T-helper 2 cell treated with Interferon-gamma antibody and Interleukin-4, amounts not matched to agents 5 μg/mL and 100 μg/mL, for 36 hours (primary cell): Measurements from ENCODE around the gene ZMIZ1.
"Not testable (repeated sequence)": the region's sequence is repeated elsewhere in the genome, so short reads cannot be mapped to it uniquely, and the experiment has no call there.

Experiments used
- DNase-seq: peaks from one replicate; pipeline ENCODE4 v3.0.0; 2021; ENCODE audit warnings: low spot score
- H3K27ac Mint-ChIP-seq: one replicate; pipeline ENCODE4 v1.8.0; 2021; ENCODE audit warnings: mild to moderate bottlenecking, mixed read lengths
- H3K27me3 Mint-ChIP-seq: one replicate; pipeline ENCODE4 v1.8.0; 2021; ENCODE audit warnings: low read depth, mixed read lengths
- H3K36me3 Mint-ChIP-seq: one replicate; pipeline ENCODE4 v1.8.0; 2021; ENCODE audit warnings: low read depth, mixed read lengths
- H3K4me1 Mint-ChIP-seq: one replicate; pipeline ENCODE4 v1.8.0; 2021; ENCODE audit warnings: low read depth, mixed read lengths
- H3K4me3 Mint-ChIP-seq: one replicate; pipeline ENCODE4 v1.8.0; 2022; ENCODE audit warnings: mild to moderate bottlenecking, moderate library complexity, mixed read lengths
- H3K9me3 Mint-ChIP-seq: one replicate; pipeline ENCODE4 v1.8.0; 2021; ENCODE audit warnings: mixed read lengths

Gene ZMIZ1

DNA sequence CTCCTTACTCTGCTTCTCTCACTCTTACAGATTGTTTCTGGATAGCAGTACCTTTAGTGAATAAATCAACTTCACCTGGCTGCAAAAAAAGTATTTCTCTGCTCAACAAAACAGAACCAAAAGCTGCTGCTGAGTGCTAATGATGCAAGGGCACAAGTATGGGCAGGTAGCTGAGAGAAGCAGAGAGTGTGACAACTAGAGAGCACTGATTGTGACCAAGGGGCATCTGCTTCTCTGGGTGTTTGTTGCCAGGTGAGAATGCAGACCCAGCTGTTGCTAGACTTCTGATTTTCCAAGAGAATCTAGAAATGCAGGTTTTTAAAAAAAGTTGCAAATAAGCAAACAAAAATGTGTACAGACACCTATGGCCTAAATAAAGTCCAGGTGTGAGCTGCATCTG lies 253.2 kb downstream of the ZMIZ1 start:
- H3K27ac Mint-ChIP-seq: peak overlapping the region; percentile 98

DNA sequence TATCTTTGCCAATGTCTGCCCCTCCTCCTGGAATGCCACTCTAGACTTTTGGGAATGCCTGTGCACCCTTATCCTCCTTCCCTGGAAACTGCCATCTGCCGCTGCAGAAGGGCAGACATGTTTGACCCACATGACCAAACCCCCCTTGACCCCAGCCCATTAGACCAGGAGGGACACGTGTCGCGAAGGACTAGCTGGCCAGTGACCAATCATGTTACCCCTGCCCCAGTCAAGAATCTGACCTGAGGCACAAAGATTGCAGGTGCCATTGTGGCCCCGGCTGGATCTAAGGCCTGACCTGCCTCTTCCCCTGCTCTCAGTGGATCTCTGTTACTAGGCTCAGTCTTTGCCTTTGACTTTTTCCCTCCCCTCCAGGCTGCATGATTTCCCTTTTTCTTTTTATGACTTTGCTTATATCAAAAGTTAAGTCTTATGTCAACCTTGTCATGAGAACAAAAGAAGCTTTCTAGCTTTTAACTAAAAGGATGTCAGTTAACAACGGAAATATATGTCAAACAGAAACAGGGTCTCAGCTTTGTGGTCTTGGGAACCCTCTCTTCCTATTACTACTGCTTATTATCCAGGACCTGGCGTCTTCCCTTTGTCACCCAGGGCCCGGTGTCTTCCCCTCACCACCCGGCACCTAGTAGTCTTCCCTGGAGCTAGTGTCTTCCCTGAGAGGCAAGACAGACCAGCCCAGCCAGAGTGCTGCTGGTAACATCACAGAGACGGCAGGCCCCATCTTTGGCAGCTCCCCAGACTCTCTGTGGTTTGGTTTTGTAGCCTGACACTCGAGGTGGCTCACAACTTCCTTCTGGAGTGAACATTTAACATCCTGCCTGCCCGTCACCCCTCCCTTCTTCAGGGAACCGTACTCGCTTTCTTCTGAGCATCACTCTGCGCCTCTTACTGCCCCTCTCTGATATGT lies 254.1 kb downstream of the ZMIZ1 start:
- Mint-ChIP-seq H3K4me1 (peaks cover 68% of the 10 kb centered on the region), H3K4me3 (peak overlapping the region; percentile 75), H3K27ac (peak overlapping the region; percentile 98), H3K36me3 (peaks cover 16% of the 10 kb centered on the region), H3K27me3 (no peaks in the 10 kb centered on the region), H3K9me3 (peaks cover 19% of the 10 kb centered on the region)
- DNase-seq: peak; percentile 75

More for the DNA sequence above, 253.2 kb downstream of the ZMIZ1 start:
- Mint-ChIP-seq H3K4me1 (peaks cover 77% of the 10 kb centered on the region), H3K27me3 (no peaks in the 10 kb centered on the region), H3K4me3 (peak overlapping the region; percentile 2), H3K9me3 (peaks cover 19% of the 10 kb centered on the region), H3K36me3 (peaks cover 17% of the 10 kb centered on the region)
- DNase-seq: no peak

- H3K27me3 Mint-ChIP-seq: no peaks in the 10 kb centered on the region
Observed at GRCh38 chr10:79323602-79324001, 254.8 kb downstream of the ZMIZ1 start.

DNA sequence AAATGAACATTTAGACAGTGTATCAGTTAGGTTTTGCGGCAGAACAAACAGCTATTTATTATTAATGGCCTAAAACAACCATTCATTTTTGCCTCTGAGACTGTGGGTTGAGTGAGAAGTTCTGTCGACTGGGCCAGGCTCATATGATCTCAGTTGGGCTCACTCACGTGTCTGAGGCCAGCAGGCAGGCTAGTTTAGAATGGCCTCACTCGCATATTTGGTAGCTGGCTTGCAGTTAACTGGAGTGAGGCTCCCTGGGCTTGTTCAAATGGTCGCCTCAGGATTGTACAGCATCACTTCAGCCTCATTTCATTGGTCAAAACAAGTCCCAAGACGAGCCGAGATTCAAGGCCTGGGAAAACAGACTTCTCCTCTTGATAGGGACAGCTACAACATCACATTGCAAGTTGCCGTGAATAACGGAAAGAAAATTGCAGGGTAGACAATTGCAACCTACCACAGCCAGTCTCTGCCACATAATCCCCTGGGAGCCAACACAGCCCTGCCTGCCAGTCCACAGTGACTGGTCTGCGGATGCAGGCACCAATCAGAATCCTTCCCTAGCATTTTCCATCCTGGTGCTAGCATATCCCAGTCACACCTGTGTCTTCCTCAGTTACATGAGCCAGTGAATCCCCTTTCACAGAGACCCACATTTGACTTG lies 255.4 kb downstream of the ZMIZ1 start:
- Mint-ChIP-seq H3K36me3 (peaks cover 5% of the 10 kb centered on the region), H3K27me3 (no peaks in the 10 kb centered on the region), H3K9me3 (peaks cover 10% of the 10 kb centered on the region), H3K4me3 (no peak overlapping the region), H3K4me1 (peaks cover 55% of the 10 kb centered on the region), H3K27ac (peak overlapping the region; percentile 98)
- DNase-seq: no peak

More at GRCh38 chr10:79323602-79324001, 254.8 kb downstream of the ZMIZ1 start:
- H3K4me1 Mint-ChIP-seq: peaks cover 60% of the 10 kb centered on the region
- H3K36me3 Mint-ChIP-seq: peaks cover 11% of the 10 kb centered on the region
- peak overlapping the region; percentile 75 for H3K4me3 Mint-ChIP-seq
- no peak for DNase-seq
- H3K27ac Mint-ChIP-seq: peak overlapping the region; percentile 98
- H3K9me3 Mint-ChIP-seq: peaks cover 15% of the 10 kb centered on the region

- no peaks in the 10 kb centered on the region for H3K36me3 Mint-ChIP-seq
- no peak for DNase-seq
- H3K9me3 Mint-ChIP-seq: no peaks in the 10 kb centered on the region
- peaks cover 43% of the 10 kb centered on the region for H3K4me1 Mint-ChIP-seq
- no peak overlapping the region for H3K4me3 Mint-ChIP-seq
- H3K27me3 Mint-ChIP-seq: no peaks in the 10 kb centered on the region
- no peak overlapping the region for H3K27ac Mint-ChIP-seq
Observed at GRCh38 chr10:79326361-79327089, 257.8 kb downstream of the ZMIZ1 start.

DNA sequence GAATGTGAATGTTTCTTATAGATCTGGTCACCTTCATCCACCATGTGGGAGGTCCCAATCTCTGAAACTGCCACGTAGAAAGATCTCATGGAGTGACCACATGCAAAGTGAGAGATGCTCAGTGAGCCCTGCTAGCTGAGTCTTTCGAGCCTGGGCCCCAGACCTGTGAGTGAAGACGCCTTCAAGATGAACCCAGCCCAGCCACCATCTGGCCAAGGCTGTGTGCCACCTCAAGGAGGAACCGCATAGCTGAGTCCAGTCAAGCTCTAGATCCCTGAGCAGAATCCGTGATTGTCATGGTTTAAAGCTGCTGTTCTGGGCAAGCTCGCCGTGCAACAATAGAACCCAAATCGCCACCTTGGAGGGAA lies 258.3 kb downstream of the ZMIZ1 start:
- no peak for DNase-seq
- no peak overlapping the region for H3K27ac Mint-ChIP-seq
- no peaks in the 10 kb centered on the region for H3K27me3 Mint-ChIP-seq
- no peak overlapping the region for H3K4me3 Mint-ChIP-seq
- peaks cover 4% of the 10 kb centered on the region for H3K9me3 Mint-ChIP-seq
- peaks cover 43% of the 10 kb centered on the region for H3K4me1 Mint-ChIP-seq
- H3K36me3 Mint-ChIP-seq: peaks cover 3% of the 10 kb centered on the region

DNA sequence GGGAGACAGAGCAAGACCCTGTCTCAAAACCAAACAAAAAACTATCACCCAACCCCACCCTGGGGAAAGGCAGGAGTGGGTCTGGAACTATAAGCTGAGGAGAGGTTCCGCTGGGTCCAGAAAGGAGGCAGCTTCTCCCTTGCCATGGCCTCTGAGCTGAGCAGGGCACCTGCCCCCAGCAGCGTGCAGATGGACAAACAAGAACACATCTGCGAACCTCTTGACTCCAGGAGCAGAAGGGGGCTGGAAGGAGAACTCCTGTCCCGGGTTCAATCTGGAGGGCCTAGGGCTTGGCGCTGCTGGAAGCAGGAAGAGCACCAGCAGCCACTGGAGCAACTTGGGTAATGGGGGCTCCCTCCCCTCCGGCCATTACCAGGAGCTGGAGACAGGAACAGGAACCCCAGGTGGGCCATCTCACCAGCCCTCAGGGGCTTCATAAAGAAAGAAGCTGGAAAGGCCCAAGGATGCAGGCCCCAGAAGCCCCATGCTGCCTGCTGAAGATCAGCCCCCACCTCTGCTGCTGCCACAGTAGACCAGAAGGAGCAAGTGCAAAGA lies 259.5 kb downstream of the ZMIZ1 start:
- peaks cover 4% of the 10 kb centered on the region for H3K36me3 Mint-ChIP-seq
- H3K27me3 Mint-ChIP-seq: no peaks in the 10 kb centered on the region
- H3K9me3 Mint-ChIP-seq: peaks cover 8% of the 10 kb centered on the region
- H3K4me3 Mint-ChIP-seq: no peak overlapping the region
- peaks cover 35% of the 10 kb centered on the region for H3K4me1 Mint-ChIP-seq
- no peak overlapping the region for H3K27ac Mint-ChIP-seq
- DNase-seq: no peak

DNA sequence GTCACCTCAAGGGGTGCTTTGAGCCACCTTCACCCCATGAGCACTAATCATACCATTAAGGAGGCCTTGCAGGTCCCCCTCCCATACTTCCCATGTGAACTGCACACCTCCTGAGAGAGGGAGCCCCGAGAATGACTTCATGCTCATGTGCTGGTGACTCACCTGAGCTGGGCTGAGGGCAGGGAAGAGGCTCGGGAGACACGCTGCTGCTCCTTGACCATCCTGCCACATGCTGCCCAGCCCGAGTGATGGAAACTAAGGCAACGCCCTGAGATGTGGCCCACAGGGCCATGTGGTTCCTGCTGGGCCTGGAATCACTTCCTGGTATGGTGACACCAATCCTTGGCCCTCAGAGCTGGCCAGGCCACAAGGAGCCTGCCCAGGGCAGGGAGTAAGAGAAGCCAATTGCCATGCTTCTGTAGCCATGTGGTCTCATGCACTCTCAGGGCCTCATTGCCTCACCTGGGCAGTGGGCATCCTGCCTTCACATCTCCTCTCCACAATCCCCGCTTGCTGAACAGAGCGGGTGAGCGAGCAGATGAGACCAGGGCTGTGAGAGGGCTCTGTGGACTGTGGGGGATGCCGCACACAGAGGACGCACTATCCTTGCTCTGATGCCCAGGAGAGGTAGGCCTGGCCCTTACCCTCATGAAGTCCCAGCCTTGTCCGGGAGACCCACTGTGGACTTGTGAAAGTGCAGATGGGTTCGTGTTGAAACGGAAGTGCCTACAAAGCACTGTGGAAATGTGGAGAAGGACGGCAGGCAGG lies 260.2 kb downstream of the ZMIZ1 start:
- H3K36me3 Mint-ChIP-seq: peaks cover 6% of the 10 kb centered on the region
- H3K4me1 Mint-ChIP-seq: peaks cover 31% of the 10 kb centered on the region
- peaks cover 11% of the 10 kb centered on the region for H3K9me3 Mint-ChIP-seq
- no peaks in the 10 kb centered on the region for H3K27me3 Mint-ChIP-seq
- H3K4me3 Mint-ChIP-seq: no peak overlapping the region
- H3K27ac Mint-ChIP-seq: no peak overlapping the region
- DNase-seq: no peak

- no peak for DNase-seq
- Mint-ChIP-seq H3K9me3 (peaks cover 14% of the 10 kb centered on the region), H3K36me3 (peaks cover 8% of the 10 kb centered on the region), H3K4me3 (no peak overlapping the region), H3K27ac (no peak overlapping the region), H3K27me3 (no peaks in the 10 kb centered on the region), H3K4me1 (peaks cover 29% of the 10 kb centered on the region)
Observed at GRCh38 chr10:79329529-79329928, 260.8 kb downstream of the ZMIZ1 start.

DNA sequence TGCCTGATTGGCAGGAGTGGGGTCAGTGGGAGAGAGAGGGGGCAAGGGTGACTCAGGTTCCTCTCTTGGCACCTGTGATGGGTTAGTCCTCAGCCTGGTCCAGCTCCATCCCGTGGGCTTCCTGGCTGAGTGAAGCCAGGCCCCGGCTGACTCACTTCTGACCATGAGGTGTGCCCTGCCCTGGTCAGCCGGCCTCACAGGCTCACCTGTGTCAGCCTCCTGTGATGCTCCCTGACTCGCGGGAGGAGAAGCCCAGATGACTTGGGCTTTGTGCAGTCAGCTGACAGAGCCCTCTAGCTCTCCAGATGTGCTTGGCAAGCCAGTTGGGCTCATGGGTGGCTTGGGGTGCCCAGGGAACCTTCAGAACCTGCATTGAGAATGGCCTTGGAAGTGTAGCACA lies 262.5 kb downstream of the ZMIZ1 start:
- H3K36me3 Mint-ChIP-seq: peaks cover 8% of the 10 kb centered on the region
- DNase-seq: no peak
- peak overlapping the region; percentile 50 for H3K4me3 Mint-ChIP-seq
- H3K4me1 Mint-ChIP-seq: peaks cover 29% of the 10 kb centered on the region
- H3K27me3 Mint-ChIP-seq: no peaks in the 10 kb centered on the region
- peak overlapping the region; percentile 75 for H3K27ac Mint-ChIP-seq
- H3K9me3 Mint-ChIP-seq: peaks cover 14% of the 10 kb centered on the region

DNA sequence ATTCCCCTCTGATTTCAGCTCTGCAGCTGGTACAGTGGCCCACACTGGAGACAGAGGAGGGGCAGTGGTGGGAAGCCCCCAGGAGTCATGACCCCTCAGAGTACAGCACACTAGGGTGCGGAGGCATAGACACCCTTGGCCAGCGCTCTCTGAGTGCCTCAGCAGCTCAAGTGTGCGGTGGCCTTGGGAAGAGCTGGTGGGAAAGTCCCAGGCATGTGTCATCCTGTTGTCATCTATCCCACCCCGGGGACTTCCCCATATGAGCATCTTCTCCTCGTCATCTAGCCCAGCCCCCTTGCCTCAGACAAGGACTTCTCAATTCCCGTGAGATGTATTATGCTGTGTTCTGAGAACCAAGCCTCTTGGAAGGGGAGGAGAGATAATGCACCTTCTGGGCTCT lies 262.9 kb downstream of the ZMIZ1 start:
- Mint-ChIP-seq H3K27me3 (no peaks in the 10 kb centered on the region), H3K36me3 (peaks cover 8% of the 10 kb centered on the region), H3K4me1 (peaks cover 29% of the 10 kb centered on the region), H3K27ac (peak overlapping the region; percentile 75), H3K4me3 (peak overlapping the region; percentile 50), H3K9me3 (peaks cover 14% of the 10 kb centered on the region)
- peak; percentile 90 for DNase-seq

GRCh38 chr10:79332610-79333315 lies 264.0 kb downstream of the ZMIZ1 start:
- peaks cover 29% of the 10 kb centered on the region for H3K4me1 Mint-ChIP-seq

More at GRCh38 chr10:79332610-79333315, 264.0 kb downstream of the ZMIZ1 start:
- not testable (repeated sequence) for H3K27ac Mint-ChIP-seq, DNase-seq, H3K36me3 Mint-ChIP-seq, H3K27me3 Mint-ChIP-seq, H3K4me3 Mint-ChIP-seq
- H3K9me3 Mint-ChIP-seq: peaks cover 14% of the 10 kb centered on the region
